Neuronal stem cell (in vitro differentiated cells): ENCODE measurements around the gene CDK16.

Experiments
- DNase-seq: peaks from one replicate; pipeline ENCODE4 v3.0.0-alpha.2; 2013; ENCODE audit warnings: low spot score
- H2AFZ ChIP-seq: one replicate; pipeline ENCODE4 v1.6.1; 2013; ENCODE audit warnings: mild to moderate bottlenecking, low read length, inconsistent platforms
- H2AK5ac ChIP-seq: 2 replicates; pipeline ENCODE4 v1.6.1; 2013; ENCODE audit warnings: low read depth, mild to moderate bottlenecking, inconsistent platforms, low read length, moderate library complexity, mixed read lengths
- H2BK120ac ChIP-seq: 2 replicates; pipeline ENCODE4 v1.6.1; 2013; ENCODE audit warnings: low read depth, mild to moderate bottlenecking, inconsistent platforms, low read length, moderate library complexity, mixed read lengths
- H2BK12ac ChIP-seq: one replicate; pipeline ENCODE4 v1.6.1; 2013; ENCODE audit warnings: low read length, inconsistent platforms
- H2BK15ac ChIP-seq: 2 replicates; pipeline ENCODE4 v1.6.1; 2013; ENCODE audit warnings: mild to moderate bottlenecking, low read length, inconsistent platforms, mixed read lengths
- H2BK5ac ChIP-seq: one replicate; pipeline ENCODE4 v1.6.1; 2013; ENCODE audit warnings: inconsistent platforms, mild to moderate bottlenecking, low read length, moderate library complexity
- H3K14ac ChIP-seq: one replicate; pipeline ENCODE4 v1.6.1; 2013; ENCODE audit warnings: low read length, inconsistent platforms
- H3K18ac ChIP-seq: 2 replicates; pipeline ENCODE4 v1.6.1; 2013; ENCODE audit warnings: low read length, inconsistent platforms
- H3K23ac ChIP-seq: 2 replicates; pipeline ENCODE4 v1.6.1; 2013; ENCODE audit warnings: low read depth, mild to moderate bottlenecking, mixed read lengths, low read length, inconsistent platforms; ENCODE audit not compliant: poor library complexity
- H3K27ac ChIP-seq: replicated peaks from 3 replicates; pipeline ENCODE4 v1.5.1; 2013; ENCODE audit warnings: low read length, inconsistent platforms
- H3K27me3 ChIP-seq, 3 experiments: 2 replicates each; pipeline ENCODE4 v1.6.1; 2013; ENCODE audit warnings: low read length in 3 of 3, mild to moderate bottlenecking in 2 of 3, inconsistent platforms in 1 of 3, low read depth in 1 of 3, mixed read lengths in 1 of 3, moderate library complexity in 1 of 3; ENCODE audit not compliant: control insufficient read depth in 3 of 3, insufficient read depth in 3 of 3
- H3K36me3 ChIP-seq, 2 donors: replicated peaks in 1 of 2; 2 replicates each; pipeline ENCODE4 v1.6.1; 2013; ENCODE audit warnings: low read length in 2 of 2; ENCODE audit not compliant: control insufficient read depth in 2 of 2, insufficient read depth in 2 of 2
- H3K4ac ChIP-seq: 2 replicates; pipeline ENCODE4 v1.6.1; 2013; ENCODE audit warnings: inconsistent platforms, mild to moderate bottlenecking, low read length, moderate library complexity
- H3K4me1 ChIP-seq, 2 donors: 1 replicate in 1 of 2; 2 replicates in 1 of 2; pipeline ENCODE4 v1.6.1; 2013; ENCODE audit warnings: low read length in 2 of 2, low read depth in 1 of 2; ENCODE audit not compliant: control insufficient read depth in 2 of 2, insufficient read depth in 1 of 2
- H3K4me2 ChIP-seq: one replicate; pipeline ENCODE4 v1.6.1; 2013; ENCODE audit warnings: mild to moderate bottlenecking, low read length, inconsistent platforms; ENCODE audit not compliant: insufficient read depth, poor library complexity, severe bottlenecking
- H3K4me3 ChIP-seq, 2 donors: 2 replicates each; pipeline ENCODE4 v1.5.1; 2013; ENCODE audit warnings: low read length in 2 of 2, mild to moderate bottlenecking in 2 of 2, inconsistent platforms in 1 of 2, moderate library complexity in 1 of 2
- H3K79me1 ChIP-seq: one replicate; pipeline ENCODE4 v1.6.1; 2013; ENCODE audit warnings: low read depth, mild to moderate bottlenecking, inconsistent platforms, low read length, moderate library complexity
- H3K9ac ChIP-seq: one replicate; pipeline ENCODE4 v1.6.1; 2013; ENCODE audit warnings: mild to moderate bottlenecking, low read depth, low read length, inconsistent platforms; ENCODE audit not compliant: poor library complexity
- H3K9me3 ChIP-seq, 2 donors: replicated peaks in 1 of 2; 2 replicates each; pipeline versions ENCODE3 to v1.6.1; 2013; ENCODE audit warnings: low read length in 2 of 2, mild to moderate bottlenecking in 2 of 2, inconsistent platforms in 1 of 2, low read depth in 1 of 2, mixed read lengths in 1 of 2, moderate library complexity in 1 of 2; ENCODE audit not compliant: control insufficient read depth in 2 of 2, insufficient read depth in 1 of 2
- H4K8ac ChIP-seq: one replicate; pipeline ENCODE4 v1.6.1; 2013; ENCODE audit warnings: low read depth, mild to moderate bottlenecking, inconsistent platforms, low read length, moderate library complexity
- H4K91ac ChIP-seq: one replicate; pipeline ENCODE4 v1.6.1; 2013; ENCODE audit warnings: low read length, low read depth, mild to moderate bottlenecking, inconsistent platforms; ENCODE audit not compliant: poor library complexity
- WGBS, 2 donors: extraction: QIAGEN DNeasy Blood & Tissue Kit; methylation state at CpG; one replicate each; pipeline ENCODE4 v1.1.7; 2013; ENCODE audit warnings: missing lambda C conversion rate in 2 of 2, mixed read lengths in 1 of 2; ENCODE audit not compliant: insufficient read length in 2 of 2, insufficient replicate concordance in 1 of 2; ENCODE audit errors: extremely low coverage in 2 of 2; 5-methylcytosine and 5-hydroxymethylcytosine counted together

The CDK16 gene

GRCh38 chrX:47239898-47240545, 21.5 kb downstream of the CDK16 start:
- no peak overlapping the region for H3K4ac ChIP-seq
- H3K18ac ChIP-seq, result no peak overlapping the region
- WGBS, 2 donors, result no CpG with 5 or more reads among the region's 12 CpGs

GRCh38 chrX:47240619-47241018, 22.1 kb downstream of the CDK16 start:
- no peak overlapping the region for H3K4ac ChIP-seq
- no peak overlapping the region for H2BK15ac ChIP-seq
- H3K79me1 ChIP-seq, result peaks cover 4% of the 10 kb centered on the region
- H2BK12ac ChIP-seq, result no peak overlapping the region
- H4K8ac ChIP-seq, result no peak overlapping the region
- no peak overlapping the region for H3K27ac ChIP-seq
- H3K14ac ChIP-seq, result no peak overlapping the region
- H3K9ac ChIP-seq, result no peak overlapping the region
- H3K4me2 ChIP-seq, result no peak overlapping the region
- DNase-seq, result no peak
- H2AK5ac ChIP-seq, result no peak overlapping the region
- peaks cover 0 to 3% of the 10 kb centered on the region in 2 donors for H3K4me1 ChIP-seq
- H3K23ac ChIP-seq, result no peak overlapping the region
- peaks cover 0 to 9% of the 10 kb centered on the region in 2 donors for H3K9me3 ChIP-seq
- no peak overlapping the region for H3K4me3 ChIP-seq
- no peak overlapping the region for H4K91ac ChIP-seq
- no peak overlapping the region for H2BK120ac ChIP-seq
- no peak overlapping the region for H2BK5ac ChIP-seq
- H3K18ac ChIP-seq, result no peak overlapping the region
- H3K27me3 ChIP-seq, result peaks cover 0 to 16% (median 0%) of the 10 kb centered on the region in 3 experiments
- no peak overlapping the region for H2AFZ ChIP-seq
- peaks cover 41 to 70% of the 10 kb centered on the region in 2 donors for H3K36me3 ChIP-seq
- WGBS, 2 donors, result no CpG with 5 or more reads among the region's 7 CpGs

More at GRCh38 chrX:47239898-47240545, 21.5 kb downstream of the CDK16 start:
- Histone ChIP-seq H2BK12ac (no peak overlapping the region), H3K14ac (no peak overlapping the region), H2BK15ac (no peak overlapping the region), H4K8ac (no peak overlapping the region), H3K27me3 (peaks cover 0 to 16% (median 0%) of the 10 kb centered on the region in 3 experiments), H3K4me2 (no peak overlapping the region), H2AFZ (no peak overlapping the region), H3K9ac (no peak overlapping the region), H2BK5ac (no peak overlapping the region), H3K79me1 (peaks cover 4% of the 10 kb centered on the region), H3K4me3 (no peak overlapping the region), H4K91ac (no peak overlapping the region), H2AK5ac (no peak overlapping the region), H3K4me1 (peaks cover 0 to 7% of the 10 kb centered on the region in 2 donors), H3K9me3 (peaks cover 0 to 9% of the 10 kb centered on the region in 2 donors), H2BK120ac (no peak overlapping the region), H3K23ac (no peak overlapping the region), H3K27ac (no peak overlapping the region), H3K36me3 (peaks cover 39 to 71% of the 10 kb centered on the region in 2 donors)
- DNase-seq, result no peak

DNA sequence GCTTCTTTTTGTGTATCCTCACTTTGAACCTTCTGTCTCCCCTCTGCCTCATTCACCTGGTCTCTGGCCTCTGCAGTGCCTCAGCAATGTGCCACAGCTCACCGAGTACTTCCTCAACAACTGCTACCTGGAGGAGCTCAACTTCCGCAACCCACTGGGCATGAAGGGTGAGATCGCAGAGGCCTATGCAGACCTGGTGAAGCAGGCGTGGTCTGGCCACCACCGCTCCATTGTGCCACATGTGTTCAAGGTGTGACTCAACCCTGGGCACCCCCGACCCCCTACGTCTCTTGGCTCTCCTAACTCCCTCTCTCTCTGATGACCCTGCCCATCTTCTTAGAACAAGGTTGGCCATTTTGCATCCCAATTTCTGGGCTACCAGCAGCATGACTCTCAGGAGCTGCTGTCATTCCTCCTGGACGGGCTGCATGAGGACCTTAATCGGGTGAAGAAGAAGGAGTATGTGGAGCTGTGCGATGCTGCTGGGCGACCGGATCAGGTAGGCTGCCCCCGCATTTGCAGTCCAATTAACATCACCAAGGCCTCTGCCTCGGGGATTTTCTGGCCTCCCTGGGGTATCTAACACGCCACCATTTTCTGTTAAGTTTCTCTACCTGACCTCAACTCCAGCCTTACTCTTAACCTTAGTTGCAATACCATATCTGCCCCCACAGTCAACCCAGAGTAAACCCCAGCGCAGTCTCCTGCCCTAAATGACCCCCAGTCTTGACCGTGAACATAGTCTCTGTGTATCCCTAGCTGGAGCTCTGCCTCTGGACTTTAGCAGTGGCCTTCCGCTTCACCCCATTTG, 22.9 kb downstream of the CDK16 start:
- WGBS, 2 donors, result no CpG with 5 or more reads among the region's 18 CpGs
- H3K79me1 ChIP-seq, result peaks cover 4% of the 10 kb centered on the region
- peaks cover 46 to 76% of the 10 kb centered on the region in 2 donors for H3K36me3 ChIP-seq
- H3K18ac ChIP-seq, result no peak overlapping the region
- H3K4me2 ChIP-seq, result no peak overlapping the region
- H2AFZ ChIP-seq, result no peak overlapping the region
- H3K14ac ChIP-seq, result no peak overlapping the region
- H2BK12ac ChIP-seq, result no peak overlapping the region
- no peak for DNase-seq
- no peak overlapping the region for H3K4ac ChIP-seq
- H3K9me3 ChIP-seq, result peaks cover 0 to 9% of the 10 kb centered on the region in 2 donors
- H4K91ac ChIP-seq, result no peak overlapping the region
- peaks cover 0 to 16% (median 0%) of the 10 kb centered on the region in 3 experiments for H3K27me3 ChIP-seq
- H3K27ac ChIP-seq, result no peak overlapping the region
- no peaks in the 10 kb centered on the region for H3K4me1 ChIP-seq
- H3K9ac ChIP-seq, result no peak overlapping the region
- no peak overlapping the region for H2BK5ac ChIP-seq
- H3K23ac ChIP-seq, result no peak overlapping the region
- no peak overlapping the region for H2BK120ac ChIP-seq
- no peak overlapping the region for H2AK5ac ChIP-seq
- H3K4me3 ChIP-seq, result no peak overlapping the region
- no peak overlapping the region for H4K8ac ChIP-seq
- H2BK15ac ChIP-seq, result no peak overlapping the region

- no peak overlapping the region for H4K91ac ChIP-seq
- H3K27me3 ChIP-seq, result peaks cover 0 to 16% (median 0%) of the 10 kb centered on the region in 3 experiments
- no CpG with 5 or more reads among the region's 10 CpGs for WGBS, 2 donors
- H3K4me3 ChIP-seq, result no peak overlapping the region
- no peak overlapping the region for H2AK5ac ChIP-seq
- H3K4me1 ChIP-seq, result no peaks in the 10 kb centered on the region
- no peak overlapping the region for H3K4me2 ChIP-seq
- H2BK12ac ChIP-seq, result no peak overlapping the region
- H3K9ac ChIP-seq, result no peak overlapping the region
- no peak overlapping the region for H2BK15ac ChIP-seq
- no peak overlapping the region for H3K4ac ChIP-seq
- no peak for DNase-seq
- peaks cover 0 to 9% of the 10 kb centered on the region in 2 donors for H3K9me3 ChIP-seq
- no peak overlapping the region for H4K8ac ChIP-seq
- peaks cover 48 to 84% of the 10 kb centered on the region in 2 donors for H3K36me3 ChIP-seq
- no peak overlapping the region for H3K23ac ChIP-seq
- peaks cover 4% of the 10 kb centered on the region for H3K79me1 ChIP-seq
- H3K14ac ChIP-seq, result no peak overlapping the region
- no peak overlapping the region for H2BK120ac ChIP-seq
- no peak overlapping the region for H3K18ac ChIP-seq
- no peak overlapping the region for H2BK5ac ChIP-seq
- no peak overlapping the region for H2AFZ ChIP-seq
- no peak overlapping the region for H3K27ac ChIP-seq
Measured at GRCh38 chrX:47242321-47242720, 23.8 kb downstream of the CDK16 start.
